ENCODE data around the gene PLCB3. TPM values are rescaled to one million over a fixed set of nuclear protein-coding genes. Genes with fewer than 3 reads are reported as not detected.
A peak's percentile ranks its signal among the peaks of the same experiment; 100 is the strongest.
"Not testable (repeated sequence)": the region's sequence is repeated elsewhere in the genome, so short reads cannot be mapped to it uniquely, and the experiment has no call there.

Gene PLCB3
- polyA plus RNA-seq, 6 donors from 2014 or later = 0.12 to 0.55 (median 0.21) TPM; not detected in 1

GRCh38 chr11:64312947-64313346 is 61.6 kb downstream of the PLCB3 start:
- peak overlapping the region in 1 of 8 donors; percentile 35 for H3K4me3 Mint-ChIP-seq
- ATAC-seq (ENCODE audit: low read depth in 2 of 2) = no peak

GRCh38 chr11:64313491-64314145 is 62.3 kb downstream of the PLCB3 start:
- peaks cover 0 to 6% of the 10 kb centered on the region in 2 donors for H3K36me3 Mint-ChIP-seq

More at GRCh38 chr11:64312947-64313346, 61.6 kb downstream of the PLCB3 start:
- Mint-ChIP-seq H3K27me3 (no peaks in the 10 kb centered on the region), H3K27ac (peak overlapping the region; percentile 4 to 93 (median 72)), H3K36me3 (peaks cover 0 to 6% of the 10 kb centered on the region in 2 donors), H3K4me1 (peaks cover 17 to 38% (median 36%) of the 10 kb centered on the region in 3 donors), H3K9me3 (no peaks in the 10 kb centered on the region)
- DNase-seq = no peak

GRCh38 chr11:64314146-64314804 is 62.9 kb downstream of the PLCB3 start:
- DNase-seq (no peak), ATAC-seq (ENCODE audit: low read depth in 2 of 2) (no peak)
- peak overlapping the region in 2 of 8 donors; percentile 16 to 20 for H3K4me3 Mint-ChIP-seq
- H3K27me3 Mint-ChIP-seq = no peaks in the 10 kb centered on the region
- H3K4me1 Mint-ChIP-seq = peaks cover 26 to 47% (median 47%) of the 10 kb centered on the region in 3 donors
- H3K9me3 Mint-ChIP-seq = no peaks in the 10 kb centered on the region
- peaks cover 0 to 6% of the 10 kb centered on the region in 2 donors for H3K36me3 Mint-ChIP-seq
- H3K27ac Mint-ChIP-seq = peak overlapping the region in 2 of 6 donors; percentile 11 to 29

More at GRCh38 chr11:64313491-64314145, 62.3 kb downstream of the PLCB3 start:
- Mint-ChIP-seq H3K27ac (peak overlapping the region in 2 of 6 donors; percentile 22 to 89), H3K9me3 (no peaks in the 10 kb centered on the region), H3K27me3 (no peaks in the 10 kb centered on the region), H3K4me1 (peaks cover 20 to 43% (median 41%) of the 10 kb centered on the region in 3 donors), H3K4me3 (no peak overlapping the region)
- no peak for ATAC-seq (ENCODE audit: low read depth in 2 of 2)
- DNase-seq = no peak

GRCh38 chr11:64314805-64315561 is 63.7 kb downstream of the PLCB3 start:
- H3K9me3 Mint-ChIP-seq = no peaks in the 10 kb centered on the region
- ATAC-seq (ENCODE audit: low read depth in 2 of 2) = no peak
- H3K4me1 Mint-ChIP-seq = peaks cover 31 to 54% (median 51%) of the 10 kb centered on the region in 3 donors
- peaks cover 0 to 6% of the 10 kb centered on the region in 2 donors for H3K36me3 Mint-ChIP-seq
- no peaks in the 10 kb centered on the region for H3K27me3 Mint-ChIP-seq
- peak overlapping the region in 5 of 8 donors; percentile 16 to 73 (median 33) for H3K4me3 Mint-ChIP-seq
- DNase-seq = no peak
- peak overlapping the region in 2 of 6 donors; percentile 11 to 76 for H3K27ac Mint-ChIP-seq

GRCh38 chr11:64315667-64316526 is 64.6 kb downstream of the PLCB3 start:
- H3K4me3 Mint-ChIP-seq = peak overlapping the region; percentile 82 to 99 (median 95)
- peaks cover 0 to 16% of the 10 kb centered on the region in 2 donors for H3K36me3 Mint-ChIP-seq
- ATAC-seq (ENCODE audit: low read depth in 2 of 2); DNase-seq; H3K9me3 Mint-ChIP-seq; H3K27me3 Mint-ChIP-seq: not testable (repeated sequence)
- H3K27ac Mint-ChIP-seq = peak overlapping the region in 5 of 6 donors; percentile 99 to 100 (median 100)
- peaks cover 39 to 60% (median 55%) of the 10 kb centered on the region in 3 donors for H3K4me1 Mint-ChIP-seq

- Mint-ChIP-seq H3K36me3 (peaks cover 0 to 22% of the 10 kb centered on the region in 2 donors), H3K4me3 (peak overlapping the region; percentile 82 to 99 (median 95)), H3K27me3 (no peaks in the 10 kb centered on the region), H3K27ac (peak overlapping the region; percentile 99 to 100 (median 100)), H3K4me1 (peaks cover 42 to 67% (median 57%) of the 10 kb centered on the region in 3 donors), H3K9me3 (no peaks in the 10 kb centered on the region)
- no peak for DNase-seq
- ATAC-seq (ENCODE audit: low read depth in 2 of 2) = peak; percentile 6 to 11
Measured at GRCh38 chr11:64316672-64317324, 65.5 kb downstream of the PLCB3 start.

- peak within 1 kb of the TSS; percentile 82 to 99 (median 95) for H3K4me3 Mint-ChIP-seq
- ATAC-seq (ENCODE audit: low read depth in 2 of 2) (peak; percentile 72 to 73), DNase-seq (peak; percentile 96)
- peak within 1 kb of the TSS; percentile 99 to 100 (median 100) for H3K27ac Mint-ChIP-seq
- H3K36me3 Mint-ChIP-seq = peaks cover 0 to 22% of the 10 kb centered on the region in 2 donors
- no peaks in the 10 kb centered on the region for H3K27me3 Mint-ChIP-seq
- H3K4me1 Mint-ChIP-seq = peaks cover 41 to 66% (median 56%) of the 10 kb centered on the region in 3 donors
- no peaks in the 10 kb centered on the region for H3K9me3 Mint-ChIP-seq
Measured at GRCh38 chr11:64317325-64317960, 66.1 kb downstream of the PLCB3 start, which contains the start of gene TRMT112. TRMT112 (minus strand) TSS chr11:64317559; CDS start chr11:64317526, 33 bp downstream.

GRCh38 chr11:64317961-64318765 is 66.8 kb downstream of the PLCB3 start, which contains the start of gene PRDX5:
PRDX5 (plus strand) TSS chr11:64318121; CDS start chr11:64318216, 95 bp downstream.
- peaks cover 0 to 17% of the 10 kb centered on the region in 2 donors for H3K36me3 Mint-ChIP-seq
- ATAC-seq (ENCODE audit: low read depth in 2 of 2) (peak; percentile 73 to 76), DNase-seq (peak; percentile 97)
- peak within 1 kb of the TSS; percentile 99 to 100 (median 100) for H3K27ac Mint-ChIP-seq
- H3K9me3 Mint-ChIP-seq = no peaks in the 10 kb centered on the region
- peaks cover 34 to 59% (median 48%) of the 10 kb centered on the region in 3 donors for H3K4me1 Mint-ChIP-seq
- H3K4me3 Mint-ChIP-seq = peak within 1 kb of the TSS; percentile 82 to 99 (median 95)
- no peaks in the 10 kb centered on the region for H3K27me3 Mint-ChIP-seq

Measured in naive B cell (primary cell).